HUDEP-2 (cell line): Measurements from ENCODE around the gene BTC.
"Not testable (repeated sequence)": the region's sequence is repeated elsewhere in the genome, so short reads cannot be mapped to it uniquely, and the experiment has no call there.

Experiments
- DNase-seq, 76 experiments: peaks; one replicate each; lab custom pipeline; 2025; ENCODE audit not compliant: unreplicated experiment in 76 of 76; lab: John Stamatoyannopoulos, UW

The BTC gene

GRCh38 chr4:74758551-74759145 is 35.7 kb downstream of the BTC start:
- DNase-seq, result no peak

GRCh38 chr4:74757136-74757535 is 37.2 kb downstream of the BTC start:
- no peak for DNase-seq

DNA sequence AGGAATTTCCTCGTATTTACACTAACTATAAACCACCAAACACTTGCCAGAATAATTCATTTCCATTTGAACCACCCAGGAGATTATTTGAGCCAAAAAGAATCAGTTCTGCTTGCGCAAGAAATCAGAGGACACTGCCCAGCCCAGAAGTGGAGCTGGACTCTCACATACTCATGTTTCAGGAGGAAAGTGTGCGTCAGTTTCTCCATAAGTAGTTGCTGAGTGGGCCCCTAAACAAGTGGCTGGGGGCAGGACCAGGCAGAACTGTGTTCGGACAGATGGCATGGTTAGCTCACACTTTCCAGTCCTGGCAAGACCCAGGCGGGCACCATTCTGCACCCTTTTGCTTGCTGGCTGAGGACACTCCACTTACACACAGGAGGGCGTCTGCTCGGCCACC is 38.8 kb downstream of the BTC start:
- DNase-seq, result no peak

GRCh38 chr4:74754218-74754617 is 40.1 kb downstream of the BTC start:
- DNase-seq, result no peak

GRCh38 chr4:74752798-74753197 is 41.5 kb downstream of the BTC start:
- DNase-seq, result no peak

GRCh38 chr4:74751856-74752255 is 42.5 kb downstream of the BTC start:
- DNase-seq, result no peak

DNA sequence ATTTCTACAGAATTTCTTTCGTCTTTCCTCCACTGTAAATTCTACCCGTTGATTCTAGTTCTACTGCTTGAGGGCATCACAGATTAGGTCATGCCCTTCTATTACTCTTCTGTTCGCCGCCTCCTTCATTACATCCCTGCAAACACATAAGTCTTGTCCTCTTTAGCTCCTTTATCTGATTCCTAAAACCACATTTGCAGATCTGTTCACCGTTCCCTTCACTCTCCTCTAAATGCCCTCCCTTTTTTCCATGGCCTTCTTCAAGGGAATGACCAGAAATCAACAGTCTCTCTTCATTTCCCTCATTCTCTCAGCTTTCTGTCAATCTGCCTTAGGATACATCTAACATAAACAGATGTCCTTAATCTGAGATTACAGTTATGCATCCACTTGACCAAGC is 43.1 kb downstream of the BTC start:
- DNase-seq, result no peak

GRCh38 chr4:74742185-74742584 is 52.1 kb downstream of the BTC start:
- no peak for DNase-seq

DNA sequence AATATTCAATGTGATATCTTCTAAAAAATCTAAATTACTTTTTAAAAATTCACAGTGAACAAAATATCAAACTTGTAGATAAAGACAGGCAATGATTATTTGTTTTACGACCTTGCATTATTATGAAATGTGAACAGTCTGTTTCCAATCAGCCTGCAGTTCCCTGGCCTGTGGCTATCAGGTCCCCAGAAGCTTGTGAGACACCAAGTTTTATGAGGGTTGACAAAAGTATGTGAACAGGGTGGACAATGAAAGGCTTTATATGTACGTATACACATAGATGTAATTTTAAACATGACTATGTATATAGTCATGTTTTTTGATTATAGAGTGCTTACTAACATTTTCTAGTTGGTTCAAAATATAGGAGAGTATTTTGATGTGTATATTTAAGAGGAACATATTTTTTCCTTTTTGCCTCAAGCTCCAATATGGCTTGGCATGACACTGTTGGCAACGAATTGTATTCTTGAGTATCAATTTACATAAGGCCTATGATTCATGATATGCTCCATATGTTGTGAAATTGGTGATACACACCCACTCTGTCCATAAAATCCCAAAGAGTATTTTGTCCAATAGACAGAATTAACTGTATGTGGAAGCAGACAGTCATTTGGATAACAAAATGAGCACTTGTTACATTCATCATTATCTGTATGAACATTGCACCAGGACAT is 55.7 kb downstream of the BTC start:
- DNase-seq, result no peak

DNA sequence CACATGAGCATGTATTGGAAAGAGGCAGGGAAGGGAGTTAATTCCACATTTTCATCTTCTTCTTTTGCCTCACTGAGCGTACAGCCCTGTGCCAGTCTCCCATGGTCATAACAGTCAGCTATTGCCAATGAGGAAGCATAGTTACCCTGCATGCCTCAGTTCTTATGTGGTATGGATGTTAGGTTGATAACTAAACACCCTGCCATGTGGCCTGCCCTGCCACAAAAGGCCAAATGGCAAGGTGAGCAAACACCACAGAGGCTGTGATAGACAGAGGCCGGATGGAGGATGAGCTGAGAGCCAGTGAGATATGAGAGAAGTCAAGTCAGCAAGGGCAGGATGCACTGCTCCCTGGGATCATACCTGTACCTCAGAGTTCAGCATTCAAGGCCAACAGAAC is 59.3 kb downstream of the BTC start:
- DNase-seq, result no peak

- no peak for DNase-seq
These were observed 60.6 kb downstream of the BTC start for GRCh38 chr4:74733756-74734155.

- DNase-seq, result no peak
These were observed 69.3 kb downstream of the BTC start for GRCh38 chr4:74724979-74725378.

DNA sequence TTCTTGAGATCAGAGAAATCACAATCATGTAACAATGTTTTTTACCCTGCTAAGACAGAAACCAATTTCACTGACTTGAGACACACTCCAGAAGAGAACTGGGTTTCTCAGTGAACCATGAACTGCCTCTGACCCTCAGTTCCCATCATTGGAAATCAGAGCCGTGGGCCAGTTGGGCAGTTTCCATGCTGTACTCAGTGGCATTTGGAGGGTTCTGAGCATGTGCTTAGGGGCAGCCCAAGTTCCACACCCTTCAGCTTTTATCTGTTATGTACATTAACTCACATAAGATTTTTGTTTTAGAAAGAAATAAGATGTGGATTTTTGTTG is 77.9 kb downstream of the BTC start:
- peak in 2 of 76 experiments; percentile 1 for DNase-seq

DNA sequence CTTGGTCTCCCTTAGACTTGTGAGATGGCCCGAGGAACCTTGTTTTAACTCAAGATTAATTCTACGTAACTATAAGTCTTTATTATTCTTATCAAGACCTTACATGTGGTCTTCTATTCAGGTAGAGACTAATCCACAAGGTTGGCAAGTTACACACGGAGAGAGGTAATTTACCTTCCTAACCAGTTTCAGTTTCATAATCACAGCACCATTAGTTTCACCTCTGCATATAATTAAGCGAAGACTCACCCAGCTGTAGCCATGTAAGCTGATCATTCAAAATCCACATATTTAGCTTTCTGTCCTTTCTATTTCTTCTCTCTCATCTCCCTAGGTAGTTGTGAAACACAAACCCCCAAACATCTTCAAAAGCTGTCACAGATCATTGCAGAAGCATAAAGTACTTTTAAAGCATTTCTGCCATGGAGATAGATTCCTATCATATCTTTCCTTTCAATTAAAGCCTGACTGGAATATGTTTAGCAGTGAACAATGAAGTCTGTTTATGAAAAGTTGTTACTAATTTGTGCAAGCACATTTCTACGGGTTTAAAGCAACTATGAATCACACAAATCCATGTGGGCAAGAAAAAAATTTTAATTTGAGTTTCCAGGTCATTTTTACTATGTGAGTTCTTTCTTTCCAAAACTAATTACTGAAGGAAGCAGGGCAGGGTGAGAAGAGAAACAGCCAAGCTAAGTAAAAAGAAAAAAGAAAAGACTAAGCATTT is 78.5 kb downstream of the BTC start:
- no peak for DNase-seq

GRCh38 chr4:74714611-74715130 is 79.7 kb downstream of the BTC start:
- DNase-seq, result no peak

DNA sequence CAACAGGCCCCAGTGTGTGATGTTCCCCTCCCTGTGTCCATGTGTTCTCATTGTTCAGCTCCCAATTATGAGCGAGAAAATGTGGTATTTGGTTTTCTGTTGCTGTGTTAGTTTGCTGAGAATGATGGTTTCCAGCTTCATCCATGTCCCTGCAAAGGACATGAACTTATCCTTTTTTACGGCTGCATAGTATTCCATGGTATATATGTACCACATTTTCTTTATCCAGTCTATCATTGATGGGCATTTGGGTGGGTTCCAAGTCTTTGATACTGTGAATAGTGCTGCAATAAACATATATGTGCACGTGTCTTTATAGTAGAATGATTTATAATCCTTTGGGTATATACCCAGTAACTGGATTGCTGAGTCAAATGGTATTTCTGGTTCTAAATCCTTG is 86.2 kb downstream of the BTC start:
- not testable (repeated sequence) for DNase-seq
